Kidney epithelial cell (primary cell): Measurements from ENCODE around the gene LAMB2. TPM values are rescaled to one million over a fixed set of nuclear protein-coding genes. Genes with fewer than 3 reads are reported as not detected.
A peak's percentile ranks its signal among the peaks of the same experiment; 100 is the strongest.

Experiments used
- DNase-seq: peaks from one replicate; pipeline ENCODE4 v3.0.0-alpha.2; 2010; ENCODE audit warnings: low read depth
- H3K27me3 ChIP-seq: 2 replicates; pipeline ENCODE4 v1.6.0; 2011; ENCODE audit warnings: low read length; ENCODE audit not compliant: control insufficient read depth, insufficient read depth
- H3K36me3 ChIP-seq: 2 replicates; pipeline ENCODE4 v1.5.1; 2011; ENCODE audit warnings: low read length; ENCODE audit not compliant: control insufficient read depth, insufficient read depth
- H3K4me3 ChIP-seq: 2 replicates; pipeline ENCODE4 v1.5.1; 2011; ENCODE audit warnings: low read depth, mild to moderate bottlenecking, control low read depth, low read length
- CTCF ChIP-seq: IDR thresholded peaks from 2 replicates; pipeline ENCODE4 v1.5.1; 2011; ENCODE audit warnings: mild to moderate bottlenecking, moderate library complexity, low read length, control low read depth, inconsistent platforms; ENCODE audit not compliant: insufficient read depth, poor library complexity, severe bottlenecking
- total RNA-seq: library from RNA; depleted of rRNA; stranded (reverse); fragments of >200 nt; gene quantifications from 2 replicates; pipeline ENCODE4 v1.2.3, GENCODE V29; 2015

LAMB2 gene
- total RNA-seq, 1 donor from 2014 or later, result 197 TPM

- TF ChIP-seq CTCF, result no peak
- peaks cover 7% of the 10 kb centered on the region for H3K36me3 ChIP-seq
- no peak overlapping the region for H3K4me3 ChIP-seq
- no peaks in the 10 kb centered on the region for H3K27me3 ChIP-seq
- DNase-seq, result no peak
These were observed 13.8 kb downstream of the LAMB2 start for GRCh38 chr3:49119036-49119435.

- no peaks in the 10 kb centered on the region for H3K27me3 ChIP-seq
- H3K4me3 ChIP-seq, result no peak overlapping the region
- H3K36me3 ChIP-seq, result peaks cover 1% of the 10 kb centered on the region
- DNase-seq, result no peak
- TF ChIP-seq CTCF, result no peak
These were observed 20.6 kb downstream of the LAMB2 start for GRCh38 chr3:49112262-49112661.

- H3K27me3 ChIP-seq, result no peaks in the 10 kb centered on the region
- no peak for TF ChIP-seq CTCF
- DNase-seq, result no peak
- no peak overlapping the region for H3K4me3 ChIP-seq
- H3K36me3 ChIP-seq, result peaks cover 1% of the 10 kb centered on the region
These were observed 21.5 kb downstream of the LAMB2 start for GRCh38 chr3:49111347-49111746.

- no peak for DNase-seq
- no peak for TF ChIP-seq CTCF
- Histone ChIP-seq H3K27me3 (no peaks in the 10 kb centered on the region), H3K36me3 (peaks cover 1% of the 10 kb centered on the region), H3K4me3 (no peak overlapping the region)
These were observed 22.1 kb downstream of the LAMB2 start for GRCh38 chr3:49110780-49111179.

- no peaks in the 10 kb centered on the region for H3K27me3 ChIP-seq
- H3K36me3 ChIP-seq, result no peaks in the 10 kb centered on the region
- no peak overlapping the region for H3K4me3 ChIP-seq
- TF ChIP-seq CTCF, result no peak
- DNase-seq, result no peak
These were observed 24.5 kb downstream of the LAMB2 start for GRCh38 chr3:49108346-49108745.

- no peaks in the 10 kb centered on the region for H3K27me3 ChIP-seq
- no peak for TF ChIP-seq CTCF
- DNase-seq, result peak; percentile 70
- H3K36me3 ChIP-seq, result no peaks in the 10 kb centered on the region
- H3K4me3 ChIP-seq, result peak within 1 kb of the TSS; percentile 76
These were observed 28.2 kb downstream of the LAMB2 start, which contains the start of gene QARS1 for GRCh38 chr3:49104427-49105291. Gene QARS1, minus strand, starts transcription at chr3:49104757. Its CDS starts 24 bp downstream, at chr3:49104733.
